Epidermal melanocyte (primary cell): ENCODE data around the gene KIF3A.
"Not testable (repeated sequence)": the region's sequence is repeated elsewhere in the genome, so short reads cannot be mapped to it uniquely, and the experiment has no call there.

Experiments
- DNase-seq: peaks from one replicate; pipeline ENCODE4 v3.0.0; 2011; ENCODE audit warnings: low spot score; ENCODE audit not compliant: insufficient read length

Gene KIF3A

GRCh38 chr5:132718544-132719312 lies 18.6 kb downstream of the KIF3A start:
- no peak for DNase-seq

- DNase-seq: no peak
Measured at GRCh38 chr5:132714456-132715307, 22.7 kb downstream of the KIF3A start.

- no peak for DNase-seq
Measured at GRCh38 chr5:132708645-132709044, 28.7 kb downstream of the KIF3A start.

- DNase-seq: no peak
Measured at GRCh38 chr5:132704875-132705274, 32.5 kb downstream of the KIF3A start.

- no peak for DNase-seq
Measured at GRCh38 chr5:132695956-132696355, 41.4 kb downstream of the KIF3A start.

GRCh38 chr5:132692632-132692967 lies 44.7 kb downstream of the KIF3A start:
- no peak for DNase-seq

- not testable (repeated sequence) for DNase-seq
Measured at GRCh38 chr5:132691755-132692631, 45.4 kb downstream of the KIF3A start.

GRCh38 chr5:132690156-132690555 lies 47.2 kb downstream of the KIF3A start:
- DNase-seq: no peak

GRCh38 chr5:132689513-132689912 lies 47.8 kb downstream of the KIF3A start:
- DNase-seq: no peak

- DNase-seq: no peak
Measured at GRCh38 chr5:132688536-132689339, 48.6 kb downstream of the KIF3A start.

GRCh38 chr5:132687995-132688394 lies 49.4 kb downstream of the KIF3A start:
- no peak for DNase-seq

GRCh38 chr5:132686193-132686592 lies 51.2 kb downstream of the KIF3A start:
- DNase-seq: no peak

- no peak for DNase-seq
Measured at GRCh38 chr5:132684922-132685720, 52.2 kb downstream of the KIF3A start.

- no peak for DNase-seq
Measured at GRCh38 chr5:132684491-132684890, 52.9 kb downstream of the KIF3A start.

- DNase-seq: no peak
Measured at GRCh38 chr5:132681983-132682382, 55.4 kb downstream of the KIF3A start.

GRCh38 chr5:132681476-132681831 lies 55.9 kb downstream of the KIF3A start:
- no peak for DNase-seq

GRCh38 chr5:132680780-132681475 lies 56.4 kb downstream of the KIF3A start:
- no peak for DNase-seq

- DNase-seq: no peak
Measured at GRCh38 chr5:132679717-132680380, 57.5 kb downstream of the KIF3A start.

- no peak for DNase-seq
Measured at GRCh38 chr5:132679166-132679565, 58.2 kb downstream of the KIF3A start.
